GM12878 (cell line): Measurements from ENCODE around the gene TMEM63C. TPM values are rescaled to one million over a fixed set of nuclear protein-coding genes. Genes with fewer than 3 reads are reported as not detected.

Source experiments
- ATAC-seq: fragments of 200-7000 bp; cut with Tn5 transposase; 3 replicates; pipeline ENCODE4 v1.9.1; 2020; ENCODE audit warnings: mild to moderate bottlenecking, moderate library complexity
- BruUV-seq: library from RNA; stranded (reverse); fragments of 400-500 nt; replicated peaks from 2 replicates; lab custom pipeline; 2021; lab: Mats Ljungman, UMichigan
- CTCF ChIA-PET: fragments of 300-600 bp; sonication (Branson Sonifier 250); formaldehyde crosslinking; extraction: SDS; loops from one replicate; lab custom pipeline; 2021; ENCODE audit warnings: inconsistent platforms; lab: Yijun Ruan, JAX
- POLR2A ChIA-PET: fragments of 350-600 bp; formaldehyde crosslinking; extraction: SDS; loops from one replicate; lab custom pipeline; 2021; ENCODE audit warnings: inconsistent platforms; lab: Charles Lee
- RAD21 ChIA-PET: fragments of 300-600 bp; sonication (Branson Sonifier 250); formaldehyde crosslinking; loops from one replicate; lab custom pipeline; 2023; ENCODE audit warnings: antibody characterized with exemption; ENCODE audit not compliant: unreplicated experiment; lab: Charles Lee
- SMC1A ChIA-PET: fragments of 300-600 bp; sonication (Branson Sonifier 250); formaldehyde crosslinking; loops from one replicate; lab custom pipeline; 2023; ENCODE audit not compliant: unreplicated experiment, uncharacterized antibody; lab: Charles Lee
- DNase-seq: peaks from one replicate; pipeline ENCODE4 v3.0.0-alpha.2; 2011; ENCODE audit warnings: low read depth, low spot score
- FAIRE-seq: peaks from 3 replicates; lab custom pipeline; 2011; peaks lifted over from hg19 to GRCh38; lab: Jason Lieb, UNC
- H2AFZ ChIP-seq: 2 replicates; pipeline ENCODE4 v1.6.0; 2011; ENCODE audit warnings: low read depth, low read length, control low read depth; ENCODE audit not compliant: control insufficient read depth
- H3K27ac ChIP-seq: 2 replicates; pipeline ENCODE4 v1.5.1; 2011; ENCODE audit warnings: control low read depth; ENCODE audit not compliant: control insufficient read depth, insufficient read depth
- H3K27me3 ChIP-seq, 2 experiments: replicated peaks in 1 of 2; 2 replicates each; pipeline versions ENCODE4 v1.6.0 to v1.6.1; 2011; ENCODE audit warnings: low read length in 1 of 2; ENCODE audit not compliant: control insufficient read depth in 2 of 2, insufficient read depth in 2 of 2
- H3K36me3 ChIP-seq, 2 experiments: 2 replicates each; pipeline ENCODE4 v1.5.1; 2011; ENCODE audit warnings: low read length in 1 of 2; ENCODE audit not compliant: control insufficient read depth in 2 of 2, insufficient read depth in 2 of 2
- H3K4me1 ChIP-seq: 2 replicates; pipeline ENCODE4 v1.6.1; 2011; ENCODE audit warnings: mild to moderate bottlenecking, low read length, moderate library complexity, mixed read lengths; ENCODE audit not compliant: control insufficient read depth, insufficient read depth
- H3K4me2 ChIP-seq: 2 replicates; pipeline ENCODE4 v1.6.0; 2011; ENCODE audit warnings: control low read depth; ENCODE audit not compliant: control insufficient read depth, insufficient read depth
- H3K4me3 ChIP-seq: fragments of 200-600 bp; sonication (generic); 2 replicates; pipeline ENCODE4 v1.5.1; 2016
- H3K79me2 ChIP-seq: 2 replicates; pipeline ENCODE4 v1.6.0; 2011; ENCODE audit warnings: low read length; ENCODE audit not compliant: control insufficient read depth, insufficient read depth
- H3K9ac ChIP-seq: 2 replicates; pipeline ENCODE4 v1.8.0; 2011; ENCODE audit warnings: low read length, control low read depth, mixed read lengths; ENCODE audit not compliant: control insufficient read depth, insufficient read depth
- H3K9me3 ChIP-seq: replicated peaks from 3 replicates; pipeline ENCODE4 v1.5.1; 2011; ENCODE audit warnings: mild to moderate bottlenecking, low read length; ENCODE audit not compliant: control insufficient read depth, insufficient read depth
- H4K20me1 ChIP-seq: 2 replicates; pipeline ENCODE4 v1.6.0; 2011; ENCODE audit not compliant: control insufficient read depth, insufficient read depth
- BHLHE40 ChIP-seq, 2 experiments: fragments of 450-650 bp in 1 of 2; IDR thresholded peaks; 2 replicates each; pipeline ENCODE4 v1.6.1; 2011 to 2017; ENCODE audit warnings: low read depth in 2 of 2, borderline replicate concordance in 1 of 2, improper control_type of control experiment in 1 of 2, low read length in 1 of 2, mild to moderate bottlenecking in 1 of 2
- CHD4 ChIP-seq: fragments of 200-600 bp; sonication (generic); IDR thresholded peaks from 2 replicates; pipeline ENCODE4 v1.6.1; 2016; ENCODE audit warnings: mild to moderate bottlenecking
- CREB1 ChIP-seq: IDR thresholded peaks from 2 replicates; pipeline ENCODE4 v1.6.1; 2012; ENCODE audit warnings: low read depth, mild to moderate bottlenecking, inconsistent platforms
- HCFC1 ChIP-seq: fragments of 150-350 bp; IDR thresholded peaks from 2 replicates; pipeline ENCODE4 v1.6.1; 2014; ENCODE audit warnings: low read length
- KLF5 ChIP-seq: fragments of 450-650 bp; IDR thresholded peaks from 2 replicates; pipeline ENCODE4 v1.6.1; 2014; ENCODE audit warnings: mild to moderate bottlenecking; ENCODE audit not compliant: partially characterized antibody
- NR2F1 ChIP-seq: fragments of 450-650 bp; conservative IDR thresholded peaks from 2 replicates; pipeline ENCODE4 v1.6.1; 2017; ENCODE audit warnings: mild to moderate bottlenecking
- RCOR1 ChIP-seq: conservative IDR thresholded peaks from 2 replicates; pipeline ENCODE4 v1.6.1; 2012; ENCODE audit warnings: low read depth, low read length, improper control_type of control experiment
- SIX5 ChIP-seq: IDR thresholded peaks from 2 replicates; pipeline ENCODE4 v1.6.1; 2011; ENCODE audit warnings: mild to moderate bottlenecking, low read depth, low read length, moderate library complexity; ENCODE audit not compliant: severe bottlenecking
- SREBF1 ChIP-seq: IDR thresholded peaks from 2 replicates; pipeline ENCODE4 v1.6.1; 2012; ENCODE audit warnings: mild to moderate bottlenecking, low read length
- TAF1 ChIP-seq: IDR thresholded peaks from 2 replicates; pipeline ENCODE4 v1.6.1; 2011; ENCODE audit warnings: mild to moderate bottlenecking, low read depth, low read length, borderline replicate concordance
- WGBS: methylation state at CpG from one replicate; pipeline ENCODE4 v1.1.6; 2016; ENCODE audit warnings: low lambda C conversion rate; ENCODE audit not compliant: insufficient replicate concordance, insufficient coverage; ENCODE audit errors: missing lambda C conversion rate; 5-methylcytosine and 5-hydroxymethylcytosine counted together
- in situ Hi-C: fragments of 300-500 bp; cut with MboI; formaldehyde crosslinking; loops from 9 replicates; pipeline ENCODE4 v1.14.3; 2018; ENCODE audit warnings: mixed read lengths
- intact Hi-C: fragments of 100-400 bp; cut with micrococcal nuclease; formaldehyde crosslinking; loops from one replicate; pipeline ENCODE4 v1.14.2; 2022; ENCODE audit not compliant: unreplicated experiment
- polyA plus RNA-seq, 11 experiments: library from polyadenylated mRNA; depleted of rRNA in 4 of 11; unstranded in 6 of 11; stranded (reverse) in 5 of 11; fragments of >200 nt; fragmentation: Nextera tagmentation in 4 of 11; fragmentation: Illumina TruSeq in 1 of 11; extraction: Ambion mirVana in 4 of 11; extraction: Trizol in 1 of 11; gene quantifications; 1 replicate in 1 of 11; 2 replicates in 10 of 11; pipeline versions ENCODE4 v1.2.1 to v1.2.3, GENCODE V29; 2011 to 2016; ENCODE audit warnings: inconsistent platforms in 2 of 11, missing spikeins in 2 of 11, low read depth in 1 of 11
- total RNA-seq, 4 experiments: library from RNA; depleted of rRNA in 3 of 4; stranded (reverse); fragments of >200 nt in 3 of 4; fragmentation: Illumina TruSeq in 1 of 4; extraction: Trizol in 1 of 4; gene quantifications; 2 replicates each; pipeline versions ENCODE4 v1.2.1 to v1.2.3, GENCODE V29; 2013 to 2021
- TF ChIP-seq, protein P1 (sequence below): IDR thresholded peaks from 2 replicates; pipeline ENCODE4 v1.6.1; 2012; ENCODE audit warnings: improper control_type of control experiment, low read depth, low read length; ENCODE audit not compliant: insufficient replicate concordance

The TMEM63C gene
- total and polyA plus RNA-seq, 10 of the 15 experiments (the other 5 are each of a cell fraction or from before 2014, with no cell fraction given), result 0.06 to 1.3 (median 0.39) TPM; not detected in 4

DNA sequence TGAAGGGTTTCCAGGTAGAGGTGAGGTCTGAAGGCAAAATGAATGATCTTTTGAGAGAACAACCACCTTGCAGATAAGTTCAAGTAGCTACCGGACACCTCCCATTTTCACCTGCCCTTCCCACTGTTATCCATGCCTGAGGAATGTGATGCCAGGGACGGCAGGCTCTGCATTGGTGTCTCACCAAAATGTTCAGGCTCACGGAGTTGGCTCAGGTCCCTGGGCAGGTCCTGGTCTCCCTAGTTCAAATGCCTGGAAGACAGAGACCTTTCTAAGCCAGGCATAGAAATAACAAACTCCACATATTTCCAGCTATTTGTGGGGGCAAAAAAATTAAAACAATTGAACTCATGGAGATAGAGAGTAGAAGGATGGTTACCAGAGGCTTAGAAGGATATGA lies 36.0 kb downstream of the TMEM63C start:
- SMC1A ChIA-PET, result no interaction called here
- WGBS, result 37% methylated on average over 3 of the region's 3 CpGs
- DNase-seq, result no peak
- Histone ChIP-seq H3K4me2 (no peak overlapping the region), H3K9ac (no peak overlapping the region), H2AFZ (no peak overlapping the region), H3K36me3 (no peaks in the 10 kb centered on the region), H3K79me2 (no peaks in the 10 kb centered on the region), H3K9me3 (no peaks in the 10 kb centered on the region), H3K27ac (no peak overlapping the region), H3K4me1 (no peaks in the 10 kb centered on the region), H3K4me3 (no peak overlapping the region), H4K20me1 (no peaks in the 10 kb centered on the region), H3K27me3 (0 out of 4 replicates have a peak, but pooled peaks cover 0 to 4% of the 10 kb centered on the region in 2 experiments)
- ATAC-seq, result no peak
- FAIRE-seq, result no peak
- intact Hi-C loops, result no loop called here
- in situ Hi-C loops, result no loop called here
- CTCF ChIA-PET, result interaction anchor here (1.0 kb wide), 1 partner anchor 66 kb away, joined by 3 read pairs; no protein-coding TSS in a partner anchor
- no TSS peak for BruUV-seq
- RAD21 ChIA-PET, result no interaction called here
- POLR2A ChIA-PET, result no interaction called here
- TF ChIP-seq, protein P1, sequence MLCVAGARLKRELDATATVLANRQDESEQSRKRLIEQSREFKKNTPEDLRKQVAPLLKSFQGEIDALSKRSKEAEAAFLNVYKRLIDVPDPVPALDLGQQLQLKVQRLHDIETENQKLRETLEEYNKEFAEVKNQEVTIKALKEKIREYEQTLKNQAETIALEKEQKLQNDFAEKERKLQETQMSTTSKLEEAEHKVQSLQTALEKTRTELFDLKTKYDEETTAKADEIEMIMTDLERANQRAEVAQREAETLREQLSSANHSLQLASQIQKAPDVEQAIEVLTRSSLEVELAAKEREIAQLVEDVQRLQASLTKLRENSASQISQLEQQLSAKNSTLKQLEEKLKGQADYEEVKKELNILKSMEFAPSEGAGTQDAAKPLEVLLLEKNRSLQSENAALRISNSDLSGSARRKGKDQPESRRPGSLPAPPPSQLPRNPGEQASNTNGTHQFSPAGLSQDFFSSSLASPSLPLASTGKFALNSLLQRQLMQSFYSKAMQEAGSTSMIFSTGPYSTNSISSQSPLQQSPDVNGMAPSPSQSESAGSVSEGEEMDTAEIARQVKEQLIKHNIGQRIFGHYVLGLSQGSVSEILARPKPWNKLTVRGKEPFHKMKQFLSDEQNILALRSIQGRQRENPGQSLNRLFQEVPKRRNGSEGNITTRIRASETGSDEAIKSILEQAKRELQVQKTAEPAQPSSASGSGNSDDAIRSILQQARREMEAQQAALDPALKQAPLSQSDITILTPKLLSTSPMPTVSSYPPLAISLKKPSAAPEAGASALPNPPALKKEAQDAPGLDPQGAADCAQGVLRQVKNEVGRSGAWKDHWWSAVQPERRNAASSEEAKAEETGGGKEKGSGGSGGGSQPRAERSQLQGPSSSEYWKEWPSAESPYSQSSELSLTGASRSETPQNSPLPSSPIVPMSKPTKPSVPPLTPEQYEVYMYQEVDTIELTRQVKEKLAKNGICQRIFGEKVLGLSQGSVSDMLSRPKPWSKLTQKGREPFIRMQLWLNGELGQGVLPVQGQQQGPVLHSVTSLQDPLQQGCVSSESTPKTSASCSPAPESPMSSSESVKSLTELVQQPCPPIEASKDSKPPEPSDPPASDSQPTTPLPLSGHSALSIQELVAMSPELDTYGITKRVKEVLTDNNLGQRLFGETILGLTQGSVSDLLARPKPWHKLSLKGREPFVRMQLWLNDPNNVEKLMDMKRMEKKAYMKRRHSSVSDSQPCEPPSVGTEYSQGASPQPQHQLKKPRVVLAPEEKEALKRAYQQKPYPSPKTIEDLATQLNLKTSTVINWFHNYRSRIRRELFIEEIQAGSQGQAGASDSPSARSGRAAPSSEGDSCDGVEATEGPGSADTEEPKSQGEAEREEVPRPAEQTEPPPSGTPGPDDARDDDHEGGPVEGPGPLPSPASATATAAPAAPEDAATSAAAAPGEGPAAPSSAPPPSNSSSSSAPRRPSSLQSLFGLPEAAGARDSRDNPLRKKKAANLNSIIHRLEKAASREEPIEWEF, result no peak
- TF ChIP-seq HCFC1 (no peak), SIX5 (no peak), SREBF1 (no peak), NR2F1 (no peak), KLF5 (no peak), TAF1 (no peak), CREB1 (no peak), CHD4 (no peak), RCOR1 (no peak), BHLHE40 (IDR thresholded peaks at IDR 0.05; ENCODE audit: borderline replicate concordance in 1 of 2, low read depth in 2 of 2, low read length in 1 of 2) (no peak)
